Activated naive CD8-positive, alpha-beta T cell treated with anti-CD3 and anti-CD28 coated beads, Interleukin-2, amount 50 U/mL, for 24 hours (primary cell): Measurements from ENCODE around the gene DENND1A.

Experiments used
- ATAC-seq: fragments of 150-1000 bp; cut with Tn5 transposase; one replicate; pipeline ENCODE4 v1.10.0; 2021
- DNase-seq: peaks from one replicate; pipeline ENCODE4 v3.0.0; 2021
- H3K27ac Mint-ChIP-seq: one replicate; pipeline ENCODE4 v1.8.0; 2021; ENCODE audit warnings: mild to moderate bottlenecking, mixed read lengths
- H3K27me3 Mint-ChIP-seq: one replicate; pipeline ENCODE4 v1.8.0; 2021; ENCODE audit warnings: mixed read lengths
- H3K36me3 Mint-ChIP-seq: one replicate; pipeline ENCODE4 v1.8.0; 2021; ENCODE audit warnings: low read depth, mixed read lengths
- H3K4me1 Mint-ChIP-seq: one replicate; pipeline ENCODE4 v1.8.0; 2021; ENCODE audit warnings: mixed read lengths
- H3K4me3 Mint-ChIP-seq: one replicate; pipeline ENCODE4 v1.8.0; 2021; ENCODE audit warnings: mild to moderate bottlenecking, moderate library complexity, mixed read lengths
- H3K9me3 Mint-ChIP-seq: one replicate; pipeline ENCODE4 v1.8.0; 2021; ENCODE audit warnings: mixed read lengths

DENND1A gene

GRCh38 chr9:123468541-123468940 lies 461.4 kb downstream of the DENND1A start:
- Mint-ChIP-seq H3K4me3 (no peak overlapping the region), H3K27me3 (no peaks in the 10 kb centered on the region), H3K9me3 (no peaks in the 10 kb centered on the region), H3K36me3 (peaks cover 2% of the 10 kb centered on the region), H3K27ac (no peak overlapping the region), H3K4me1 (no peaks in the 10 kb centered on the region)
- DNase-seq = no peak
- no peak for ATAC-seq

GRCh38 chr9:123465304-123465703 lies 464.6 kb downstream of the DENND1A start:
- peaks cover 2% of the 10 kb centered on the region for H3K36me3 Mint-ChIP-seq
- no peak for ATAC-seq

GRCh38 chr9:123460091-123460490 lies 469.8 kb downstream of the DENND1A start:
- no peak for ATAC-seq
- Mint-ChIP-seq H3K27ac (no peak overlapping the region), H3K27me3 (no peaks in the 10 kb centered on the region), H3K4me3 (no peak overlapping the region), H3K4me1 (no peaks in the 10 kb centered on the region), H3K9me3 (no peaks in the 10 kb centered on the region), H3K36me3 (peaks cover 2% of the 10 kb centered on the region)
- DNase-seq = no peak

More at GRCh38 chr9:123465304-123465703, 464.6 kb downstream of the DENND1A start:
- no peaks in the 10 kb centered on the region for H3K27me3 Mint-ChIP-seq
- H3K9me3 Mint-ChIP-seq = no peaks in the 10 kb centered on the region
- no peaks in the 10 kb centered on the region for H3K4me1 Mint-ChIP-seq
- H3K27ac Mint-ChIP-seq = no peak overlapping the region
- DNase-seq = no peak
- H3K4me3 Mint-ChIP-seq = no peak overlapping the region

DNA sequence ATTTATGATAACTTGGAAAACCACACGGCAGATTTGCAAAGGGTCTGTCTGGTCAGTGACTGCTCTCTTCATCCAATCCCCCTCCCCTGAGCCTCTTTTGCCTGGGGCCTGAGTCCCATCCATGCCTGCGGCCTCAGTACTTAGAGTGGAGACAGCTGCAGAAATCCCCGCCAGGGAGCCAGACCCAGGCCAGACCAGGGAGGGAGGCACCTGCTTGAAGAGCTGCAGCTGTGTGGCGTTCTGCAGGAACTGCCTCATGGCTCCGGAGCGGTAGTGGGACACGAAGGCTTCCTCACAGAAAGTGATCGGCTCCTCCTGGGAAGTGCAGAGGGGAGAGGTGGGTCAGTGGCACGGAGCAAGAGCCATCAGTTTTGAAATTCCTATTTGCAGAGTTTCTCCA lies 472.3 kb downstream of the DENND1A start:
- no peak overlapping the region for H3K4me3 Mint-ChIP-seq
- no peaks in the 10 kb centered on the region for H3K4me1 Mint-ChIP-seq
- H3K27me3 Mint-ChIP-seq = no peaks in the 10 kb centered on the region
- H3K9me3 Mint-ChIP-seq = no peaks in the 10 kb centered on the region
- no peak overlapping the region for H3K27ac Mint-ChIP-seq
- no peaks in the 10 kb centered on the region for H3K36me3 Mint-ChIP-seq
- ATAC-seq (no peak), DNase-seq (no peak)

- ATAC-seq (no peak), DNase-seq (no peak)
- no peak overlapping the region for H3K27ac Mint-ChIP-seq
- no peaks in the 10 kb centered on the region for H3K9me3 Mint-ChIP-seq
- H3K4me1 Mint-ChIP-seq = no peaks in the 10 kb centered on the region
- H3K27me3 Mint-ChIP-seq = no peaks in the 10 kb centered on the region
- peaks cover 4% of the 10 kb centered on the region for H3K36me3 Mint-ChIP-seq
- no peak overlapping the region for H3K4me3 Mint-ChIP-seq
These were observed 473.9 kb downstream of the DENND1A start for GRCh38 chr9:123456011-123456410.

DNA sequence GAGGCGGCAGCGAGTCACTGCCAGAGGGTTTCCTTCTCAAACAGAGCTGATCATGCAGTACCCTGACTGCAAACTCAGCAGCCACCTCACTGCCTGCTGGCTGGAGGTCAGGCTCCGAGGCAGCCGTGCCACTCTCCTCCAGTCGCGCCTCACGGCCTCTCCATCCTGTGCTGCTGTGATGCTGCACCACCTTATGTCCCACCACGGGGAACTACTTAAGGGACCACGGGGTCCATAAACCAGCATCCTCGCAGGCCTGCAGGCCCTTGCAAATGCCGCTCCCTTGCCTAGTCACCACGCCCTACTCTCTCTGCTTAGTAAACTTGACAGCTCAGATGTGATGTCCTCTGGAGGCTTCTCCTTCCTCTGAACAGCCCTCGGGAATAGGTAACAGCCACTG lies 474.7 kb downstream of the DENND1A start:
- no peaks in the 10 kb centered on the region for H3K9me3 Mint-ChIP-seq
- no peaks in the 10 kb centered on the region for H3K4me1 Mint-ChIP-seq
- peaks cover 4% of the 10 kb centered on the region for H3K36me3 Mint-ChIP-seq
- H3K4me3 Mint-ChIP-seq = no peak overlapping the region
- DNase-seq (no peak), ATAC-seq (no peak)
- no peaks in the 10 kb centered on the region for H3K27me3 Mint-ChIP-seq
- no peak overlapping the region for H3K27ac Mint-ChIP-seq

GRCh38 chr9:123454361-123454760 lies 475.6 kb downstream of the DENND1A start:
- H3K36me3 Mint-ChIP-seq = peaks cover 4% of the 10 kb centered on the region
- no peak overlapping the region for H3K4me3 Mint-ChIP-seq

GRCh38 chr9:123453831-123454321 lies 476.1 kb downstream of the DENND1A start:
- Mint-ChIP-seq H3K4me3 (no peak overlapping the region), H3K9me3 (no peaks in the 10 kb centered on the region), H3K36me3 (peaks cover 4% of the 10 kb centered on the region), H3K4me1 (no peaks in the 10 kb centered on the region), H3K27me3 (no peaks in the 10 kb centered on the region), H3K27ac (no peak overlapping the region)
- no peak for ATAC-seq
- no peak for DNase-seq

More at GRCh38 chr9:123454361-123454760, 475.6 kb downstream of the DENND1A start:
- DNase-seq (no peak), ATAC-seq (no peak)
- H3K27me3 Mint-ChIP-seq = no peaks in the 10 kb centered on the region
- no peaks in the 10 kb centered on the region for H3K9me3 Mint-ChIP-seq
- H3K27ac Mint-ChIP-seq = no peak overlapping the region
- H3K4me1 Mint-ChIP-seq = no peaks in the 10 kb centered on the region

GRCh38 chr9:123453076-123453667 lies 476.8 kb downstream of the DENND1A start:
- ATAC-seq (no peak), DNase-seq (no peak)
- H3K27me3 Mint-ChIP-seq = no peaks in the 10 kb centered on the region
- H3K4me3 Mint-ChIP-seq = no peak overlapping the region
- peaks cover 4% of the 10 kb centered on the region for H3K36me3 Mint-ChIP-seq
- H3K4me1 Mint-ChIP-seq = no peaks in the 10 kb centered on the region
- H3K9me3 Mint-ChIP-seq = no peaks in the 10 kb centered on the region
- no peak overlapping the region for H3K27ac Mint-ChIP-seq

DNA sequence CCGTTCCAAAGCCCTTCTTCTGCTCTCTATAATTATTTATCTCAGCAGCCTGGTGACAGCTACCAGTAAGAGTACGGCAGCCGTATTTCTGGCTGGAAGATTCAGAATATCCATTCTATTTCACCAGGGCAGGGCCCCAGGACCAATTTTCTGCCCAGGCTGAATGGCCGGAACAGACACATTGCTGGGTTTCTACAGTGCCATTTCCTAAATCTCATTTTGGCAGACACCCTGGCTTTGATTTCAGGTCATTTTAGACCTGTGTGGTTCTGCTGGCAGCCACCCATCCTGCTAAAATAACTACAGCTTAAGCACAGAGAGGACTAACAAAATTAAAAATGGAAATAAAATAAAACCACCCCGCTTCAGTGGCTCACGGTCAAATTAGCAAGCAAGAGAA lies 478.9 kb downstream of the DENND1A start:
- Mint-ChIP-seq H3K4me3 (no peak overlapping the region), H3K27ac (no peak overlapping the region), H3K27me3 (no peaks in the 10 kb centered on the region), H3K36me3 (peaks cover 4% of the 10 kb centered on the region), H3K9me3 (no peaks in the 10 kb centered on the region), H3K4me1 (no peaks in the 10 kb centered on the region)
- DNase-seq (no peak), ATAC-seq (no peak)

- H3K4me1 Mint-ChIP-seq = no peaks in the 10 kb centered on the region
- no peak overlapping the region for H3K4me3 Mint-ChIP-seq
- DNase-seq (no peak), ATAC-seq (no peak)
- H3K27ac Mint-ChIP-seq = no peak overlapping the region
- H3K9me3 Mint-ChIP-seq = no peaks in the 10 kb centered on the region
- peaks cover 8% of the 10 kb centered on the region for H3K36me3 Mint-ChIP-seq
- no peaks in the 10 kb centered on the region for H3K27me3 Mint-ChIP-seq
These were observed 479.7 kb downstream of the DENND1A start for GRCh38 chr9:123450098-123450770.

DNA sequence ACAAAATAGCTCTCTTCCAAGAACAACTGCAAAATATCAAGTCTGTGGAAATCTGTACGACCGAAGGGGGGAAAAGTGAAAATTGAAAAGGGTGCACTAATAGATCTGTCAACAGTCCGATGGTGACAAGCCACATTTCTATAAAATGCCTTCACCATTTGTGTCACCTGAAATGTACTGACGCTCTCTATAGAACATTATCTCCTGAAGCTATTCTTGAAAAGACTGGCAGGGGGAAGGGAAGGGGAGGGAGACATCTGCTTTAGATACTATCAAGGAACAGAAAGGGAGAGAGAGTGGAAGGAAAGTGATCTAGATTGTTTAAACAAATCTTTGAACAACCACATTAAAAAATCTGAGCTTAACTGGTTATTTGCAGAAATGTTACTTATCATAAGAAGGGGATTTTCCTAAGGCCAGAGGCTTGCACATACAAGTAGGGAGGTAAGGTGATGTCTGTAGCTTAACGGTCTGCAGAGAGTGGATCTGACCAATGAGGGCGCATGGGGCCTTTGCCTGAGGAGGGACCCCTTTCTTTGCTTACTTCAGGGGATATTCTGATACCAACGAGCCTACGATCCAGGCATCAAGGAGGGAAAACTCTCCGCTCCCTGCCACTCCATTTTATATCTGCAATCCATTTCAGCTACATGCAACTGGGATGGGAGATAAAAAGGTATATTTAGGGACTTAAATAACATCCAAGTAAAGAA lies 481.8 kb downstream of the DENND1A start:
- ATAC-seq = no peak
- H3K36me3 Mint-ChIP-seq = peaks cover 8% of the 10 kb centered on the region
- no peaks in the 10 kb centered on the region for H3K9me3 Mint-ChIP-seq
- H3K27me3 Mint-ChIP-seq = no peaks in the 10 kb centered on the region
- H3K27ac Mint-ChIP-seq = no peak overlapping the region
- no peak for DNase-seq
- H3K4me1 Mint-ChIP-seq = no peaks in the 10 kb centered on the region
- H3K4me3 Mint-ChIP-seq = no peak overlapping the region

- H3K27me3 Mint-ChIP-seq = no peaks in the 10 kb centered on the region
- DNase-seq = no peak
- H3K4me3 Mint-ChIP-seq = no peak overlapping the region
- no peak for ATAC-seq
- H3K9me3 Mint-ChIP-seq = no peaks in the 10 kb centered on the region
- no peak overlapping the region for H3K27ac Mint-ChIP-seq
- H3K36me3 Mint-ChIP-seq = peaks cover 4% of the 10 kb centered on the region
- H3K4me1 Mint-ChIP-seq = no peaks in the 10 kb centered on the region
These were observed 483.8 kb downstream of the DENND1A start for GRCh38 chr9:123445981-123446610.

- no peak overlapping the region for H3K27ac Mint-ChIP-seq
- no peaks in the 10 kb centered on the region for H3K4me1 Mint-ChIP-seq
- H3K9me3 Mint-ChIP-seq = no peaks in the 10 kb centered on the region
- no peaks in the 10 kb centered on the region for H3K27me3 Mint-ChIP-seq
- DNase-seq (no peak), ATAC-seq (no peak)
- H3K36me3 Mint-ChIP-seq = peaks cover 4% of the 10 kb centered on the region
- H3K4me3 Mint-ChIP-seq = no peak overlapping the region
These were observed 484.8 kb downstream of the DENND1A start for GRCh38 chr9:123445116-123445515.

GRCh38 chr9:123441769-123442168 lies 488.2 kb downstream of the DENND1A start:
- Mint-ChIP-seq H3K9me3 (no peaks in the 10 kb centered on the region), H3K27me3 (no peaks in the 10 kb centered on the region), H3K27ac (no peak overlapping the region), H3K4me1 (no peaks in the 10 kb centered on the region), H3K4me3 (no peak overlapping the region), H3K36me3 (peaks cover 6% of the 10 kb centered on the region)
- ATAC-seq = no peak
- DNase-seq = no peak
